ENCODE data around the gene CIB1. TPM values are rescaled to one million over a fixed set of nuclear protein-coding genes. Genes with fewer than 3 reads are reported as not detected.

Gene CIB1
- total and polyA plus RNA-seq, 2 of the 8 experiments (the other 6 are each of a cell fraction or from before 2014, with no cell fraction given), result 26.0 to 63.5 TPM

GRCh38 chr15:90188914-90189748 lies 44.6 kb downstream of the CIB1 start (continued):
- TF ChIP-seq CHD7 (IDR thresholded peaks at IDR 0.05; ENCODE audit: insufficient replicate concordance, low read length), result no peak
- TF ChIP-seq EGR1 (IDR thresholded peaks at IDR 0.05; ENCODE audit: borderline replicate concordance, low read depth, low read length), result no peak
- no peak for TF ChIP-seq SIN3A (conservative IDR thresholded peaks at IDR 0.05 in 1 of 2, IDR thresholded peaks at IDR 0.05 in 1 of 2; ENCODE audit: low read depth in 1 of 2, low read length in 2 of 2)
- no peak for TF ChIP-seq CTCF (IDR thresholded peaks at IDR 0.05; ENCODE audit: control extremely low read depth in 1 of 3, insufficient read depth in 1 of 3, low read depth in 1 of 3, low read length in 3 of 3)
- no peak for TF ChIP-seq SP1 (IDR thresholded peaks at IDR 0.05; ENCODE audit: low read depth, low read length)
- TF ChIP-seq CREB1 (IDR thresholded peaks at IDR 0.05), result no peak
- TF ChIP-seq CTBP2 (IDR thresholded peaks at IDR 0.05; ENCODE audit: borderline replicate concordance, insufficient read depth, insufficient read length, low read length), result no peak
